HG02943 (cell line): ENCODE data around the gene MYH11.
"Not testable (repeated sequence)": the region's sequence is repeated elsewhere in the genome, so short reads cannot be mapped to it uniquely, and the experiment has no call there.

Source experiments
- ATAC-seq: cut with Tn5 transposase; IDR thresholded peaks from one replicate; pipeline ENCODE4 v1.9.1; 2021; ENCODE audit warnings: mild to moderate bottlenecking, low read depth, moderate library complexity; ENCODE audit not compliant: unreplicated experiment

MYH11 gene

DNA sequence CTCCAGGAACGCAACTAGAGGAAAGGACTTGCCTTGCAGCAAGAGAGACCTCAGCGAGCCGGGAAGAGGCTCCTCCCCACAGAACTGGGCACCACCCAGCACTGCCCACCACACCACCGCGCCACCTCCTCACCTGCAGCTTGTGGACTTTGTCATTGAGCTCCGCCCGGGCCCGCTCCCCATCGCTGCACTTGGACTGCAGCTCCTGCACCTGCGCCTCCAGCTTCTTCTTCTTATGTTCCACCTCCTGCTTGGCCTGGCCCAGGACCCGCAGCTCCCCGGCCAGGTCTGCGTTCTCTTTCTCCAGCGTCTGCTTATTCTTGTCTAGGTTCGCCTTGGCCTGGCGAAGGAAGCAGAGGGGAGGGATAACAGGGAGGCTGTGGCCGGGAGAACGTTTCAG is 130.1 kb downstream of the MYH11 start:
- no peak for ATAC-seq

DNA sequence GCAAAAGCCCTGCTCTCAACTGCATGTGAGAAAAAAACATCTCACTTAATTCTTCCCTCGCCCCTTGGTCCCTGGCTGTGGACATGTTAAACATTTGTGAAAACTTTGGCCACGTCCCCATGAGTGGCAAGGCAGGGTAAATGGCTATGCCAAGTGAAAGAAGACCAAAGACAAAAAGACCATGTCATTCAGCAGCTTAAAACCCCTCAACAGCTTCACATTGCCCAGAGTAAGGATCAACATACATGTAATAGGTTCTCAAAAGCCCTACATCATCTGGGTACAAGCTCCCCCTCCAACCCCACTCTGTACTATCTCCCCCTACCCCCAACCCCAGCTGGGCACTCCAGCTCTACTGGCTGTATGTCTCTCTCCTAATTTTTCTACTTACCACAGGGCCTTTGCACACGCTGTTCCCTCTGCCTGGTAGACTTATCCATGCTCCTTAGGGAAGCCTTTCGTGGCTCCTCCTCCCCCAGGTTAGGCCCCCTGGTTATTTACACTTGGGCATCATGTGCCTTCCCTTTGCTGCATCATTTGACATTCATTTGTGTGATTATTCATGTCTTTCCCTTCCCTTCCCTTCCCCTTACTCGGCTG is 131.1 kb downstream of the MYH11 start:
- no peak for ATAC-seq

DNA sequence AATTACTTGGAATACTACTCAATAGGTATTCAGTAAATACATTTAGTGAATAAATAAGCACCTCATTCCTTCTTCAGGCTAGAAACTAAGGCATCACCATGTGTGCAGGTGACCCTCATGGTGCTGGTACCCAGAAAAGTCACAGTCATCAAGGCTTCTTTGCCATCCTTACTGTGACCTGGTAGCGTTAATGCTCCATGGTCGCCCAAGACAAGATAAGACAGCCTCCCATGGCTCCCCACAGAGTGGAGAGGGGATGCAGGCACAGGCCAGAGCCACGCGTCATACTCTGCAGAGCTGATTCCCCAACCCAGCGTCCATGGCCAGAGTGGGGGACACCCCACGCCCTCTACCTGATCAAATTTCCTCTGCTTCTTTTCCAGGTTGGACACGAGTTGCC is 133.0 kb downstream of the MYH11 start:
- ATAC-seq: no peak

DNA sequence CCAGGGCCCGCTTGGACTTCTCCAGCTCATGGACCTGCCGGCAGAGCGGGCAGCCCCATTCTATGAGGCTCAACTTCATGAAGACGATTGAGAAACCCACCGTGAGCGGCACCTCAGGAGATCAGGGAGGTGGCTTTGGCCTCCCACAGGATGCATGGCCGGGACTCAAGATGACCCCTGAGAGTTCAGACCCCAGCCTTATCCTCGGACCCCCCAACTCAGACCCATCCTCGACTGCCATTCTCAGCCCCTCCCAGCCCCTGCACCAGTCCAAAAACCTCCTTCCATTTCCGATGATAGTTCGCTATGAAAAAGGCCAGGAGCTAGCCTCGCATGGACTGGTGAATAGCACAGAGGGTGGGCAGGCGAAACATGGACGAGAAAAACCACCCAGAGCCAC is 135.8 kb downstream of the MYH11 start:
- no peak for ATAC-seq

DNA sequence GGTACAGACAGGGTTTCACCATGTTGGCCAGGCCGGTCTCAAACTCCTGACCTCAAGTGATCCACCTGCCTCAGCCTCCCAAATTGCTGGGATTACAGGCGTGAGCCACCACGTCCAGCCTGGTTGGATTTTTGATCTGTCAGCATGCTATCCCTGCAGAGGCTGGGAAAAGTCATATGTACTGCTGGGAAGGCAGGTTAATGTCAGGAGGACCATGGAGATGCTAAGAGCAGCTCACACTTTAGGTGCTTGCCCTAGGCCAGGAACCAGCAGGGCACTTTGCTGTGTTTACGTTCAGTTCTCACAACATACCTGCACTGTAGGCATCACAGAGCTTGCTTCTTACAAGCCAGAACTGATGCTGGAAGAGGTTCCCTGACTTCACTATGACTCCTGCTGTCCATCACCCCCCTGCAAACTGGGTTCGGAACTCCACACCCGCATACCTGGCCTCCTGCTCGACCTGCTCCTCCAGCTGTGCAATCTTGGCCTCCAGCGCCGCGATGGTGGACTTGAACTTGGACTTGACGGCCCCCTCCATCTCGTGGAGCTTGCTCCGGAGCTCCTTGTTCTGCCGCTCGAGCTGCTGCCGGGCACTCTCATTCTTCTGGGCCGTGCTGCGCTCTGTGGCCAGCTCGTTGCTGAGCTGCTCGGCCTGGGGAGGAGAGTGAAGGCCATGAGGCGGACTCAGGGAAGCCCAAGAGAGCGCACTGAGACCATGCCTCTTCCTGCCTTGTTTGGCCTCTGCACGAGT is 140.0 kb downstream of the MYH11 start:
- ATAC-seq: no peak

DNA sequence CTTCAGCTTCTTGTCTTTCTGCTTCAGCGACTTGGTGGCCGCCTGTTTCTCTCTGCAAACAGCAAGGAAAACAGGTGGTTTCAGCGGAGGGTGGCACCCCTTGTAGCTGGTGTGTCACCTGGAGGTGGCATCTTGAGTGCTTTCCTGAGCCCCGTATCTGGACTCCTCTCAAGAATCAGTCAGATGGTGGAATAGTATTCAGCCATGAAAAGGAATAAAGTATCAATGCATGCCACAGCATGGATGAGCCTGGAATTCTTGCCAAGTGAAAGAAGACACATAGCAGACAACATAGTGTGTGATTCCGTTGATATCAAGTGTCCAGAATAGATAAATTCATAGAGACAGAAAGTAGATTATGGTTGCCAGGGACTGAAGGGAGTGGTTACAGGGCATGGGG is 141.6 kb downstream of the MYH11 start:
- no peak for ATAC-seq

DNA sequence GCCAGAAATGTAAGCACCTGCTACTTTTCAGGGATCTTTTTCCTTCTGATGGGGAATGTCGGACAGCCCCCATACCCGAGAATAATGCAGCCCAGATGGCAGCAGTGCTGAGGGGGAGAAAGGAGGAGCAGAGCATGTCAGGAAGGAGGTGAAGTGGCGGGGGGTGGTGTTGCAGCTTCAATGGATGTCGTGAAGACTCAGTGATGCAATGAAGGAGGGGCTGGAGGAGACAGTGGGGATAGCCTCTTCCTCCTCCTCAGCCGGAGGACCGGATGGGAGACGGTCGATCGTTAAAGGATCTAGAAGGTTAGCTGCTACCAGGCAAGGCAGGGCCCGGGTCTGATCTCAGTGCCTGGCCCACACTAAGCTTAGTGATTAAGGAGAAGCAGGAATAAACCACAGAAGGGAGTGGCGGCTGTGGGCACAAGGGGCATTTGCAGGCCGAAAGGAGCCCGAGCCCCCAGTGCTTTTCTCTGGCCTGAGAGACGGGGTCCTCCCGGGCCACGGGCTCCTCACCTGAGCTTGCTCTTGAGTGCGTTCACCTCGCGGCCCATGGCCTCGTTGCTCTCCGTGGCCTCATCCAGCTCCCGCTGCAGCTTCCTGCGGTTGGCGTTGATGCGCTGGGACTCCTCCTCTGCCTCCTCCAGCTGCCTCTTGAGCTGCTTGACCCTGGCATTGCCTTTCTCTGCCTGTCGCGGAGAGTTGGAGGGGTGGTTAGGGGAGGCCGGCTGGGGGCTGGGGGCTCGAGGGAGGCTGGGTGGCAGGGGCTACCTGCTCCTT is 142.2 kb downstream of the MYH11 start:
- no peak for ATAC-seq

DNA sequence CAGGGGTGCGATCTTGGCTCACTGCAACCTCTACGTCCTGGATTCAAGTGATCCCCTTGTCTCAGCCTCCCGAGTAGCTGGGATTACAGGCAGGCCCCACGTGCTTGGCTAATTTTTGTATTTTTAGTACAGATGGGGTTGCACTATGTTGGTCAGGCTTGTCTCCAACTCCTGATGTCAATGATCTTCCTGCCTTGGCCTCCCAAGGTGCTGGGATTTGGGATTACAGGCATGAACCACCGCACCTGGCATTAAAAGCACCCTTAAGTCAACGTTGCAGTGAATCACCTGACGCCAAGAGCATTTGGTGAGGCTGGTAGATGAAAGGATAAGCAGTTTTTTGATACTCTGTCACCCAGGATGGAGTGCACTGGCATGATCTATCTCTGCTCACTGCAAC is 147.8 kb downstream of the MYH11 start:
- no peak for ATAC-seq

DNA sequence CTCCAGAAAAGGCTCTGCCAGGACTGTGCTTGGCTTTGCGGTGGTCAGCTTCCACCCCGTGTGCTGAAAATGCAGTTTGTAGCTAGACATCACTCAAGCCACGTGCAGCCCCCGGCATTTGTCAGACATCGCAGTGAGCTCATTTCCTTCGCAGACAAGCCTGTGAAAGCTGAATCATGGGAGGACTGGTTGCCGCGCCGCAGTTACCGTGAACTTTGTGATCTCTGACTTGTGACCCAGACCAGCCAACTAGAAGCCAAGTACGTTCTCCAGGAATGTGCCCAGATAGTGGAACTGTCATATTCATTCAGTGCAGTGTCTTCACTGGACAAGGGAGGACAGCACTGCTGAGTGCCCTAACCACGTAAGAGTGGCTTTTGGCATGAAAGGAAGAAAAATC is 148.7 kb downstream of the MYH11 start:
- ATAC-seq: no peak

DNA sequence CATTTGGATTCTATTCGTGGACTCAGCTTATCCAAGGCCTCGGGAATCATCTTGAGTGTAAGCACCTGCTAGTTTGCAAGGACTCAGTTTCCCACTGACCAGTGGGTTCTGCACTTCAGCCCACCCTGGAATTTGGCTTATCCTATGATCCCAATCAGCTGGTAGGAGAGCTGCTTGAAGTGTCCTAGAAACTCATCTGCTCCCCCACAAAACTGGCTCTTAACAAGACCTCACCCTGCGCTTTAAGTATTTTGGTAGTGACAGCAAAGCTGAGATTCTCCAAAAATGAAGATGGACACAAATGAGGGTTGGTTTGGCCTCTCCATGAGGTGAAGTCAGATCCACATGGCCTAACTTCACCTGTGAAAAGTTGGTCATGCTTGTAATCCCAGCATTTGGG is 149.5 kb downstream of the MYH11 start:
- no peak for ATAC-seq

DNA sequence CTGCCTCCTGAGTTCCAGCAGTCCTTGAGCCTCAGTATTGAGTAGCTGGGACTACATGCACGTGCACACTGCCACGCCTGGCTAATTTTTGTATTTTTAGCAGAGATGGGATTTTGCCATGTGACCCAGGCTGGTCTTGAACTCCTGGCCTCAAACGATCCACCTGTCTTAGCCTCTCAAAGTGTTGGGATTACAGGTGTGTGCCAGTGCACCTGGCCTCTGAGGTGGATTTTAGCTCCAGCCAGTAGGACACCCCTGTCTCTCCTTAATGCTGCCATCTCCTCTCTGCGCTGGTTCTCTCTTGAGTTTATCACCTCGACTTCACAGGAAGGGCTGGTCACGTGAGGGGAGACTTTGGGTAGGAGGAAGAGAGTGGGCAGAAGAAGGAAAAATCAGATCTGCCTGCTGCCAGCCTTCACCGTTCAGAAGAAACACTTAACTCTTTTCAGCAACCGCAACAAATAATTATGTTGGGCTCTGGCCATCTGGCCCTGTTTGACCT is 151.7 kb downstream of the MYH11 start:
- ATAC-seq: no peak

DNA sequence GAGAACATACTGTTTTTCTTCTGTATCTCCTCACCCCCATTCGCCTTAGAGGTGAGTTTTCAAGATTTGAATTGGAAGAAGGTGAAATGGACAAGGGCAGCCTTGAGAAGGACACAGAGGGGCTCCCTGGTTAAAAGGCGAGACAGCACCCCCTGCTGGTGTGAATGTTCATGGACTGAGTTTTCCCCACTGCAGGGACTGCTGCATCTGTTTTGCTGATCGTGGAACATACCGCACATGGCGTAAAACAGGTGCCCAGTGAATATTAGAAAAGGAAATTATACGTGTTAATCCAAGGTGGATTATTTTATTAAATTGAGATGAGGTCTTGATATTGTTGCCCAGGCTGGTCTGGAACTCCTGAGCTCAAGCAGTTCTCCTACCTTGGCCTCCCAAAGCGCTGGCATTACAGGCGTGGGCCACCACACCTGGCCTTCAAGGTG is 152.3 kb downstream of the MYH11 start:
- ATAC-seq: no peak

DNA sequence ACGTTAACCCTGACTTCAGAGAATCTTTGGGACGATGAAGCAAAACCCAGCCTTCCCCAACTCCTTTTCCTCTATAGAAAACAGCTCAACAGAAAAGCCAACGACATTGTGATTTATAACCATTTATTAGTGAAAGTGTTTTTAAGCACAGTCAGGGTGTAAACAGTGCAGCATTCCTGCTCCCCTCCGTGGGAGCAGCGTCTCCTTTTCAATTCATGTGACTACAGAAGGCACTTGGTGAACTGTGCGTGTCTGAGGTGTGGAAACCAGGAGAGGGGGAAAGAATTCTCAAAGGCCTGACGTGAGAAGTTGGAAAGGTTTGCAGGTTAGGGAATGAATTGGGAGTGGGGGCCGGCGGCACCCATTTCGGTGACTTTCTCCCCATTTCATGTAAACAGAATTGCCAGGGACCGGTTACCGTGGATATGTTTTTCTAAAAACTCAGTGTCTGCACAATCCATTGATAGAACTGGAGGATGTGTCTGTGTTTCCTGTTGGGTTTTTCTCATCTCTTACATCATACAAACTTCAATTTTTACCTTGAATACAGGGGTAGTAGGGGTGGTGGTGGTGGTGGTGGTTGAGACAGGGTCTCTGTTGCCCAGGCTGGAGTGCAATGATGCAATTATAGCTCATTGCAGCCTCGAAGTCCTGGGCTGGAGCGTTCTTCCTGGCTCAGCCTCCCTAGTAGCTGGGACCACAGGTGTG is 153.6 kb downstream of the MYH11 start:
- no peak for ATAC-seq

DNA sequence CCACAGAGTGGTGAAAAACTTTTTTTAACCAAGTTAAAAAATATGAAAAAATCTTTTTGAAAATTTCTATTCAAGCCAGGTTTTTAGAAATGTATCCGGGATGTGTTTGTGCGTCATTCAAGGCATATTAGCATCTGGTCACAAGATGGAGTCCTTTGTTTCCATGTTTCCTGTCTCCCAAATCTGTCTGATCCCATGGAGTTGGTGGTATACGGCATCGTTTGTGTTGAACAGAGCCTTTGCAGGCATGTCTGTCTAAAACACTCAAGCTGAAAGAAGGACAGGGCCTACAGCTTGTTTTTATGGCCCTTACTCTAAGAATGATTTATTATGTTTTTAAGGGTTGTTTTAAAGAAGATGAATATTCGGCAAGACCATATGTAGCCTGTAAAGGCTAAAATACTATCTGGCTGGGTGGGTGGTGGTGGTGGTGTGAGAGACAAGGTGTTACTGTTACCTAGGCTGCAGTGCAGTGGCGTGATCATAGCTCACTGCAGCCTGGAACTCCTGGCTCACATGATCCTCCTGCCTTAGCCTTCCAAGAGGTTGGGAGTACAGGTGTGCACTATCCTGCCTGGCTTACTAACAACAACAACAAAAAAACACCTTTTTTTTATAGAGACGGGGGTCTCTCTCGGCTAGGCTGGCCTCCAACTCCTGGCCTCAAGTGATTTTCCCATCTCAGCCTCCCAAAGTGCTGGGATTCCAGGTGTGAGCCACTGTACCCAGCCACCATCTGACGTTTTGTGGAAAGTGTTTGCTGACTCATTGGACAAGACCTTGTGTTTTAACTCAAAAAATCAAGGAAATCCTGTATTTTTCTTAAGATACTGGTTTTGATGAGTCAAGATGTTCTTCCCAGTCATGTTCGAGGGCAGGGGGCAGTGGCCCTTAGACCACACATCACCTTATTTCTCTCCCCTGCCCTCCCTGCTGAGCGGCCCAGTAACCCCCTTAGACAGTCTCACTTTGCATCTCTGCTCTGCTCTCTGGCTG is 154.6 kb downstream of the MYH11 start:
- no peak for ATAC-seq

DNA sequence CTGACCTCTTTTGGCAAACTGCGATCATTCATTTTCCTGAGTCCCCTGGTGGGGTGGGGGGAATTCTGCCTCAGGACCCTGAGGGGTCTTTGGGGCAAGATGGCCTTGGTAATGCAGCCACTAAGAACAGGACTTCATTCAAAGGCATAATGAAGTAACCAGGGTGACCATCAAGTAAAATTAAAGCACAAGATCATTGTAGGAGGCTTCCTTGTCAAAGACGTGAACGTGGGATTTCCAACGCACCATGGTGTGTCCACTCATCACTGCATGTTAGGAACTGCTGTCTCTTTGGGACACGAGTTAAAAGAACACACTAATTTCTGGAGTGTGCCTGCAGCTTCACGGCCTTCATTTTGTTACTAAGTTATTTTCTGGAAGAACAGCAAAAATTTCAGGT is 155.5 kb downstream of the MYH11 start:
- ATAC-seq: no peak

DNA sequence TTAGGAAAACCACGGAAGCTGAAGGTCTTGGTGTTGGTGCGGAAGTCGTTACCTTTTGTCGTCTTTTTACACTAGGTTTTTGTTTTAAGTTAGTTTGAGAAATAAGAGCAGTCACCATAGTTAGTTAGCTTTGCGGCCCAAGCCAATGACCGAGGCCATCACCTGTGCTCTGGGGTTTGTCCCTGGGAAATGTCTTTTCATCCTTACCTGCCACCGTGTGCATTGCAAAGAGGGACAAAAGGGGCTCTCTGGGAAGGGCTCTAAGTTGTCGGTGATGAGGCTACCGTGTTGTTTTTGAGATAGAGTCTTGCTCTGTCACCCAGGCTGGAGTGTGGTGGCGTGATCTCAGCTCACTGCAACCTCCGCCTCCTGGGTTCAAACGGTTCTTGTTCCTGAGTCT is 157.0 kb downstream of the MYH11 start:
- no peak for ATAC-seq

DNA sequence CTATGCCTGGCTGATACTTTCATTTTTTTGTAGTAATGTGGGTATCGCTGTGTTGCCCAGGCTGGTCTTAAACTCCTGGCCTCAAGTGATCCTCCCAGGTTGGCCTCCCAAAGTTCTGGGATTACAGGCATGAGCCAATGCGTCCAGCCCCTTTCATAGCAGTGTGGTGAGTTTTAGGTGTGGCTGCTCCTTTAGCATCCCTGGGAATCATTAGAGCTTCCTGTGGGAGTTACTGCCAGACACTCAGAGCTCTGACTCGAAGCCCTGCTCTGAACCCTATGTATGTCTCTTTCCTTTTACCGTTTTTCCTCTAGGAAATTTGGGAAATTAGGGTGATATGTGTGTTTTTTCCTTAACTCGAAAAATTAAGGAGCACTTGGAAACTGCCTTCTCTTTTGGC is 162.3 kb downstream of the MYH11 start:
- no peak for ATAC-seq

DNA sequence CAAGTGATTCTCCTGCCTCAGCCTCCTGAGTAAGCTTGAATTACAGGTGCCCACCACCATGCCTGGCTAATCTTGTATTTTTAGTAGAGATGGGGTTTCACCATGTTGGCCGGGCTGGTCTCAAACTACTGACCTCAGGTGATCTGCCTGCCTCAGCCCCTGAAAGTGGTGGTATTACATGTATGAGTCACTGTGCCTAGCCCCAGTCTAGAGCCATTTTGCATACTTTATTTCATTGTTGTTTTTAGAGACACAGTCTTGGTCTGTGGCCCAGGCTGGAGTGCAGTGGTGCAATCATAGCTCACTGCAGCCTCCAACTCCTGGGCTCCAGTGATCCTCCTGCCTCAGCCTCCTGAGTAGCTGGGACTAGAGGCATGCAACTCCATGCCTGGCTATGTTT is 164.3 kb downstream of the MYH11 start:
- ATAC-seq: not testable (repeated sequence)

DNA sequence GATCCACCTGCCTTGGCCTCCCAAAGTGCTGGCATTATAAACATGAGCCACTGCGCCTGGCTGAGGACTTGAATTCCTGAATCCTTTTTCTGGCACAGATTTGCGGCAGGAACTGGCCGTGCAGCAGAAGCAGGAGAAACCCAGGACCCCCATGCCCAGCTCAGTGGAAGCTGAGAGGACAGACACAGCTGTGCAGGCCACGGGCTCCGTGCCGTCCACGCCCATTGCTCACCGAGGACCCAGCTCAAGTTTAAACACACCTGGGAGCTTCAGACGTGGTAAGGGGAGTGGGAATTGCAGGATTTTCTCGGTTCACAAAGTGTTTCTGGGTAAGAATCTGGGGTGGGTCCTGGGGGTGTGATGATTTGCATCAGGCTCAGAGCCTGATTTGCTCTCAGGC is 165.8 kb downstream of the MYH11 start:
- no peak for ATAC-seq

DNA sequence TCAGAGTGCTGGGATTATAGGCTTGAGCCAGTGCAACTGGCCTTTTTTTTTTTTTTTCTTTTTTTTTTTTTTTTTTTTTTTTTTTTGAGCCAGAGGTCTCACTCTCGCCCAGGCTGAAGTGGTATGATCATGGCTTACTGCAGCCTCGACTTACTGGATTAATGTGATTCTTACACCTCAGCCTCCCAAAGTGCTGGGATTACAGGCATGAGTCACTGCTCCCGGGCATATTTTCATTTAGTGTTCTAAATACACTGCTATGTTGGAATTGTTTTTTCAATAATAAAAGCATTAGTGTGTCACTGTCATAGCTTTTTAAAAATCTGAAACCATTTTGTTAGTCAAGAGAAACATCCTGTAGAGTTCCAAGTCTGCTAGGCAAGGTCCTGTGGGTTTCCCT is 166.5 kb downstream of the MYH11 start:
- ATAC-seq: no peak
